Skeletal muscle tissue (tissue), 4 donors: ENCODE results near the gene CD48. TPM values are rescaled to one million over a fixed set of nuclear protein-coding genes. Genes with fewer than 3 reads are reported as not detected.

Source experiments
- H3K27ac ChIP-seq: one replicate; pipeline ENCODE4 v1.7.0; 2013; ENCODE audit warnings: mild to moderate bottlenecking, low read depth, low read length, inconsistent platforms
- H3K27me3 ChIP-seq, 3 donors: one replicate each; pipeline ENCODE4 v1.7.0; 2013; ENCODE audit warnings: low read length in 3 of 3; ENCODE audit not compliant: control insufficient read depth in 3 of 3, insufficient read depth in 3 of 3
- H3K36me3 ChIP-seq, 3 donors: one replicate each; pipeline ENCODE4 v1.7.0; 2013; ENCODE audit warnings: low read length in 3 of 3; ENCODE audit not compliant: control insufficient read depth in 3 of 3, insufficient read depth in 3 of 3
- H3K4me1 ChIP-seq, 3 donors: one replicate each; pipeline ENCODE4 v1.7.0; 2013; ENCODE audit warnings: low read length in 3 of 3, mild to moderate bottlenecking in 3 of 3; ENCODE audit not compliant: control insufficient read depth in 3 of 3, insufficient read depth in 3 of 3
- H3K4me3 ChIP-seq, 3 donors: one replicate each; pipeline ENCODE4 v1.7.0; 2013; ENCODE audit warnings: low read length in 3 of 3
- H3K9ac ChIP-seq, 3 donors: one replicate each; pipeline ENCODE4 v1.7.0; 2013; ENCODE audit warnings: low read length in 3 of 3, mild to moderate bottlenecking in 3 of 3, moderate library complexity in 2 of 3, low read depth in 1 of 3
- H3K9me3 ChIP-seq, 3 donors: one replicate each; pipeline ENCODE4 v1.7.0; 2013; ENCODE audit warnings: low read length in 3 of 3; ENCODE audit not compliant: control insufficient read depth in 3 of 3
- total RNA-seq: library from RNA; depleted of rRNA; stranded (reverse); fragments of >200 nt; gene quantifications from one replicate; pipeline ENCODE4 v1.2.3, GENCODE V29; 2014
- donor health status: Osteomylitis.

The CD48 gene
- total RNA-seq, 1 donor from 2014 or later, result 5.2 TPM

DNA sequence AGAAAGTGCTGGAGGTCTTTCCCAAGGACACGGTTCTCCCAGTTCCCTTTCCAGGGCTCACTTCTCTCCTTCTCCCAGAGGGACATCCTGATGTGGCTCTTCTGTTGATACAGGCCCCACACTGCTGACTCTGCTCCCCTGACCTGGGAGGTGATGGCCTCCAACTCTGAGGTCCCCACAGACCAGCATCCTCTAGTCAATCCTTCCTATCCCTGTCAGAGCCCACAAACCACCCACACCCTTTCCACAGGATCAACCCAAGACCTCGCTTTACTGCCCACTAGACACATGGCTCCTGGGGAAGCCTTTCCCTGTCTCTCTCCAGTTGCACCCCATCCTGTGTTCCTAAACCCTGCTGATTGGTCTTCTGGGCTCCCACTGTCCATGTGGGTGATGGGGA is 39.0 kb upstream of the CD48 start:
- H3K9ac ChIP-seq, result no peak overlapping the region
- H3K27ac ChIP-seq, result no peak overlapping the region
- H3K4me3 ChIP-seq, result no peak overlapping the region
- H3K9me3 ChIP-seq, result peaks cover 0 to 2% (median 0%) of the 10 kb centered on the region in 3 donors
- H3K4me1 ChIP-seq, result no peaks in the 10 kb centered on the region
- peaks cover 0 to 6% (median 0%) of the 10 kb centered on the region in 3 donors for H3K27me3 ChIP-seq
- no peaks in the 10 kb centered on the region for H3K36me3 ChIP-seq

DNA sequence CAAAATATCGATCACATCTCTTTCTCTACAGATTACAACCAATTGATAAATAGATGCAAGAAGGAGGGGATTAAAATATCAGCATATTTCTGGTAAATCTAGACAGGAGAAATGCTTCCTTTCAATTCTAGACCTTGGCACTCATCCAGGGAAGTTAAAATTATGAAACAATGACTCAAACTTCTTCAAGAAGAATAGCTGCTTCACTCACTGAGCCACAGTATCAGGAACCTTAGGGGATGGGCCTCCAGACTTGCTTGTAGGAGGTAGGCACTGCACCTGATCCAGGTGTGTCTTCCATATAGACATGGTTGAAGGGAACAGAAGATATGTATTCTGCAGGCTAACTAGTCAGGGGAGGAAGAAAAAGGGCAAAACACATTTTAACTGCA is 37.3 kb upstream of the CD48 start:
- peaks cover 0 to 2% (median 0%) of the 10 kb centered on the region in 3 donors for H3K9me3 ChIP-seq
- H3K27me3 ChIP-seq, result peaks cover 0 to 5% (median 0%) of the 10 kb centered on the region in 3 donors
- H3K27ac ChIP-seq, result no peak overlapping the region
- H3K36me3 ChIP-seq, result no peaks in the 10 kb centered on the region
- H3K9ac ChIP-seq, result no peak overlapping the region
- no peak overlapping the region for H3K4me3 ChIP-seq
- H3K4me1 ChIP-seq, result no peaks in the 10 kb centered on the region

GRCh38 chr1:160748181-160748877 is 36.7 kb upstream of the CD48 start:
- Histone ChIP-seq H3K9ac (no peak overlapping the region), H3K27ac (no peak overlapping the region), H3K36me3 (no peaks in the 10 kb centered on the region), H3K4me1 (no peaks in the 10 kb centered on the region), H3K9me3 (peaks cover 0 to 2% (median 0%) of the 10 kb centered on the region in 3 donors), H3K27me3 (peaks cover 0 to 2% (median 0%) of the 10 kb centered on the region in 3 donors), H3K4me3 (no peak overlapping the region)

GRCh38 chr1:160747717-160748116 is 36.1 kb upstream of the CD48 start:
- H3K27me3 ChIP-seq, result no peaks in the 10 kb centered on the region
- H3K9ac ChIP-seq, result no peak overlapping the region
- H3K9me3 ChIP-seq, result peaks cover 0 to 2% (median 0%) of the 10 kb centered on the region in 3 donors
- no peaks in the 10 kb centered on the region for H3K4me1 ChIP-seq
- no peaks in the 10 kb centered on the region for H3K36me3 ChIP-seq
- no peak overlapping the region for H3K27ac ChIP-seq
- H3K4me3 ChIP-seq, result no peak overlapping the region

DNA sequence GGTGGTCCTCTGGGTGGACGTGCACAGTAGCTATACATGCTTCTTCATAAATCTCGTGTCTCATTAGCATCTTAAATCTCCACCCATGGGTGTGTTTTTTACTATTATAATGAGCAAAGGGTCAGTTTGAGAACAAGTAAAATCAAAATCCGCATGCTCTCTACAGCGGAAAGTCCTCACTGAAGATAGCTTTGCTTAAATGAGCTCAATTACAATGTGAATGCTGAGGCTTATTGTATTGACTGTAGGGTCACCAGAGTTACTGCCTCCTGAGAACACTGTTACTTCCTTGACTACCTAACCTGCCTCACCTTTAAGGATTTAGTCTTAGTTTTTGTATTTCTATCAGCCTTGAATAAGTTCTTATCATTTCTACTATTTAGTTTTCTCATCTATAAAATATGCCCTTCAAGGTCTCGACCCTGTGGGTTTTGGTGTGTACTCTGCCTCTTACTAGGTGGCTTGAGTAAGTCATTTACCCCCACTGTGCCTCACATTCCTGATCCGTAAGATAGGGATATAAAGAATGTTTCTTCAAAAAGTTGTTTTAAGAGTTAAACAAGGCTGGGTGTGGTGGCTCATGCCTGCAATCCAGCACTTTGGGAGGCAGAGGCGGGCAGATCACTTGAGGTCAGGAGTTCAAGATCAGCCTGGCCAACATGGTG is 35.3 kb upstream of the CD48 start:
- no peaks in the 10 kb centered on the region for H3K4me1 ChIP-seq
- no peaks in the 10 kb centered on the region for H3K27me3 ChIP-seq
- H3K4me3 ChIP-seq, result no peak overlapping the region
- H3K27ac ChIP-seq, result no peak overlapping the region
- H3K36me3 ChIP-seq, result no peaks in the 10 kb centered on the region
- H3K9me3 ChIP-seq, result peaks cover 0 to 2% (median 0%) of the 10 kb centered on the region in 3 donors
- no peak overlapping the region for H3K9ac ChIP-seq

DNA sequence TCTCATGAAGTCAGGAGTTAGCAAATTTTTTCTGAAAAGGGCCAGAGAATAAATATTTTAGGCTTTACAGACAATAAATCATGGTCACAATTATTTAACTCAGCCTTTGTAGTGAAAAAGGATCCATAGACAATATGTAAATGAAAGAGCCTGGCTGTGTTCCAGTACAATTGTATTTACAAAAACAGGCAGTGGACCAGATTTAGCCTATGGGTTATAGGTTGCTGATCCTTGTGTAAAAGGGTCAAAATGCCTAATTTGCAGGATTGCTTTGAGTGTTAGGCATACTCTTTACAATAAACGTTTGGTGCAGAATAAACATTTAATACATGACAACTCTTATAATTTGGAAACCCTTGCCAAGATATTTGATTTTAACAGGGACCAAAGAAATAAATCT is 33.9 kb upstream of the CD48 start:
- peaks cover 0 to 4% (median 0%) of the 10 kb centered on the region in 3 donors for H3K27me3 ChIP-seq
- H3K27ac ChIP-seq, result no peak overlapping the region
- no peak overlapping the region for H3K9ac ChIP-seq

DNA sequence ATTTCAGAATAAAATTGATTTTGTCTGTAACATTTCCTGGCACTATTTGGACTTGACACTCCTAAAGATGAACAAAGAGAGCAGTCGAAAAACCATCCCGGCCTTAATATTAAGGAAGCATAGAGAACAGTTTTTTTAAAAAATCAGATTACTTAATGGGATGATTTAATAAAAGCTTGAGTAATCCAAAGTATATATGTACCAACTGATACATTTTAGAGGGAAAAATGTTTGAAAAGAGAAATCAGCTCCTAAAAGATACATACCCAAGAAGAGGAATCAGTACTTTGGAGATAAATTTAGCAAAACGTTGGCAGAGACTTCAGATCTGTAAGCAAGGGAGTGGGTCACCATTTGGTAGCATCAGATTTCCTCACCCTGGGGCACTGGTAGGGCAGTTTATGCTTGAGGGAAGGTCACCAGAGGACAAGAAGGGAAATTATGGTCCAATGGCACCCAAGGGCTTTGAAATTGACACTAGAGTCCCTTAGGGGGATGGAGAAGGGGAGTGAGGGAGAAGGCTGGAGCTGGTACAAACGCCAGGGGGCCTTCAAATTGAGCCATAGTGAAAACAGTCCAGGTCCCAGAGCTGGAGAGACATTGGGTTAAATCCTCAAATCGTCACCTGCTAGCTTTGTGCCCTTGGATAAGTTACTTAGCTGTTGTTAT is 33.4 kb upstream of the CD48 start:
- H3K4me1 ChIP-seq, result no peaks in the 10 kb centered on the region
- H3K27ac ChIP-seq, result no peak overlapping the region

More for the DNA sequence above, 33.9 kb upstream of the CD48 start:
- Histone ChIP-seq H3K4me3 (no peak overlapping the region), H3K36me3 (no peaks in the 10 kb centered on the region), H3K4me1 (no peaks in the 10 kb centered on the region), H3K9me3 (peaks cover 0 to 2% (median 0%) of the 10 kb centered on the region in 3 donors)

DNA sequence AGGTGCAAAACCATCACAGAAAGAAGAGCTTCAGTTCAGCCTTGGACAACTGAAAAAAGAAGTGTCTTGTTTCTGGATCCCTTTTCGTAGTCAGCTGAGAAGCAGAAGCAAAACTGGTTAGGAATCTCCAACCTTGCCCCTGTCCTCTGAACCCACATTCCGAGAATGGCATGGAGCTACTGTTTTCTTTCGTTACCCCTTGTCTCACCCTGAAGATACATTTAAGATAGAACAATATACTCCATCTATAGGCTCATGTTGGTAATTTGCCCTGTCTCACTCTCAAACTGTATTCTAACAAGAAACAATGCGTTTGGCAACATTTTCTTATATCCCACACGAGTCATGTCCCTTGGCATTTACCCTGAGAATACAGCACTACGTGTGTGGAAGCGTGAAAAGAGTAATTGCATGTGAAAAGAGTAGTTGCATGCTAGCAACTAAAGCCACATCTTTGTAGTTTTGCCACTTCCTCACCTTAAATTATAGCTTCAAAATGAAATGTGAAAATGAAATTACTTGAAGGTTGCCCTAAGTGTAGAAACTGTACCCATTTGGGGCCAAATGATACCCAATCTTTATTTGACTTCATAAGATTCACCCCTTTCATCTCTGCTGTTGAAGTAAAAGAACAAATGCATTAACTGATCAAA is 32.7 kb upstream of the CD48 start:
- Histone ChIP-seq H3K9me3 (peaks cover 0 to 2% (median 0%) of the 10 kb centered on the region in 3 donors), H3K36me3 (no peaks in the 10 kb centered on the region), H3K4me3 (no peak overlapping the region), H3K4me1 (no peaks in the 10 kb centered on the region), H3K27ac (no peak overlapping the region), H3K27me3 (peaks cover 0 to 4% (median 0%) of the 10 kb centered on the region in 3 donors), H3K9ac (no peak overlapping the region)

More for the DNA sequence above, 33.4 kb upstream of the CD48 start:
- Histone ChIP-seq H3K27me3 (peaks cover 0 to 4% (median 0%) of the 10 kb centered on the region in 3 donors), H3K4me3 (no peak overlapping the region), H3K36me3 (no peaks in the 10 kb centered on the region), H3K9me3 (peaks cover 0 to 2% (median 0%) of the 10 kb centered on the region in 3 donors), H3K9ac (no peak overlapping the region)

DNA sequence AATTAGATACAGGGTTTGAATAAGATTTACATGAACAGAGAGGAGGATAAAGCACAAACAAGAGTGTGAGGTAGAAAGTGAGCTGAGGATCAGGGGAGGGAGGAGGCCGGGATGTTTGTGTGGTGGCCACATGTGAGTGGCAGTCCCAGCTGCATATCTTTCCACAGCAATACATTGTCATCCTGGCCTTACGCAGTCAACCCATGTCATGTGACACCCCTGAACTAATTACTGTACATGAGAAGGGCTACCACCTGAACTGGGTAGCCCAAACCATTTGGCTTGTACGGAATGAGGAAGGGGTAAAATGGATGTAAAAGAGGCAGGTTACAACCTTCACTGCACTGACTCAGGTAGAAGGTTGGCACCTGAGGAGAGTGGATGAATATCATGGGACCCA is 31.6 kb upstream of the CD48 start:
- Histone ChIP-seq H3K36me3 (no peaks in the 10 kb centered on the region), H3K4me1 (no peaks in the 10 kb centered on the region), H3K27me3 (peaks cover 0 to 4% (median 0%) of the 10 kb centered on the region in 3 donors), H3K4me3 (no peak overlapping the region), H3K27ac (no peak overlapping the region), H3K9me3 (no peaks in the 10 kb centered on the region), H3K9ac (no peak overlapping the region)
